Measurements from ENCODE around the gene SORBS1. TPM values are rescaled to one million over a fixed set of nuclear protein-coding genes. Genes with fewer than 3 reads are reported as not detected.

Gene SORBS1
- total RNA-seq, 4 donors from 2014 or later: 92.2 to 308 (median 150) TPM

DNA sequence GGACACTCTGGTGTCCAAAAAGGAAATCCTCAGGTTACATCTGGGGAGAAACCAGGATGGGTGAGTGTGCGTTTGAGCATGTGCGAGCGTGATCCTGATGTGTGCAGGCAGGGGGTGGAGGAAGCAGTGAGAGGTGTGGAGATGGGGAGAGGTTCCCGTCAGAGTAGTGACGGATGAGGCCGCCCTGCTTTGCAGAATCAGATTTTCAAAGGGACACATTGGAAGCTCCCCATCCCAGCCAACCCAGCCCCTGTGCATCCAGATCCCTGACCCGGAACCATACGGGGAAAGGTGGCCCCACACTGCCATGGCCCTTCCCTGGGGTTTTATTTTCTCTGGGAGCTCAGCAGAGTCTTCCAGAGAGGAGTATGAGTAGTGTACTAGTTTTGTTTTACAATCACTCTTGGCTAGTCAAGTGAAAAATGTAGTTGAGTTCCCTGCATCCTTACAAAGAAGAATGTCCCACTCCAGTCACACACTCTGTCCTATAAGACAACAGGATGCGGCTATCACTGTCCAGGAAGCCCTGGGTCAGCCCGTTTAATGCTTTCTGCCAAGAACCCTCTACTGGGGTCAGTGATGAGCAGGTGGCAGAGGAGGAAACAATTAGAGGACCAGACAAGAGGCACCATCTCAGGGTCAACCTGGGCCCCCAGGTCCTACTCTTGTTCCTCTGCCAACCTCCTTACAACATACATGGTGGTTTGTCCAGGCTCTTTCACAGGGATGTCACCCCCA is 223.6 kb downstream of the SORBS1 start:
- 93% methylated on average over 10 of the region's 10 CpGs; no CpG with 5 or more reads in 1 of the 2 donors for WGBS, 2 donors (ENCODE audit: low coverage in 1 of 2)
- peaks cover 8 to 27% (median 13%) of the 10 kb centered on the region in 4 donors for H3K4me1 ChIP-seq
- H3K4me3 ChIP-seq: no peak overlapping the region
- H3K27me3 ChIP-seq: no peaks in the 10 kb centered on the region
- no peaks in the 10 kb centered on the region for H3K9me3 ChIP-seq
- DNase-seq: no peak
- H3K27ac ChIP-seq: no peak overlapping the region
- no peaks in the 10 kb centered on the region for H3K36me3 ChIP-seq
- intact Hi-C loops (cut with DNase I; ENCODE audit: low total_unique reads) (no loop called here), in situ Hi-C loops (cut with MboI; ENCODE audit: low pct_ligation_motif_present in 1 of 4, low pct_unique_long_range_greater_than_20kb in 1 of 4, low sequenced_read_pairs in 3 of 4) (no loop called here)
- TF ChIP-seq POLR2AphosphoS5 (IDR thresholded peaks at IDR 0.05) (no peak), EP300 (IDR thresholded peaks at IDR 0.05; ENCODE audit: low read depth) (no peak), POLR2A (IDR thresholded peaks at IDR 0.05) (no peak), CTCF (IDR thresholded peaks at IDR 0.05) (no peak)

- in situ Hi-C loops (cut with MboI; ENCODE audit: low pct_ligation_motif_present in 1 of 4, low pct_unique_long_range_greater_than_20kb in 1 of 4, low sequenced_read_pairs in 3 of 4): no loop called here
- no peaks in the 10 kb centered on the region for H3K36me3 ChIP-seq
- H3K4me3 ChIP-seq: no peak overlapping the region
- no peak for DNase-seq
- peak overlapping the region; percentile 73 to 82 (median 77) for H3K27ac ChIP-seq
- H3K9me3 ChIP-seq: no peaks in the 10 kb centered on the region
- TF ChIP-seq POLR2A (IDR thresholded peaks at IDR 0.05) (no peak), CTCF (IDR thresholded peaks at IDR 0.05) (no peak), POLR2AphosphoS5 (IDR thresholded peaks at IDR 0.05) (no peak), EP300 (IDR thresholded peaks at IDR 0.05; ENCODE audit: low read depth) (no peak)
- H3K4me1 ChIP-seq: peaks cover 7 to 19% (median 11%) of the 10 kb centered on the region in 4 donors
- 94 to 95% methylated on average over 3 to 9 of the region's 9 CpGs for WGBS, 2 donors (ENCODE audit: low coverage in 1 of 2)
- H3K27me3 ChIP-seq: no peaks in the 10 kb centered on the region
- intact Hi-C loops (cut with DNase I; ENCODE audit: low total_unique reads): no loop called here
Observed at GRCh38 chr10:95336702-95337101, 224.5 kb downstream of the SORBS1 start.

DNA sequence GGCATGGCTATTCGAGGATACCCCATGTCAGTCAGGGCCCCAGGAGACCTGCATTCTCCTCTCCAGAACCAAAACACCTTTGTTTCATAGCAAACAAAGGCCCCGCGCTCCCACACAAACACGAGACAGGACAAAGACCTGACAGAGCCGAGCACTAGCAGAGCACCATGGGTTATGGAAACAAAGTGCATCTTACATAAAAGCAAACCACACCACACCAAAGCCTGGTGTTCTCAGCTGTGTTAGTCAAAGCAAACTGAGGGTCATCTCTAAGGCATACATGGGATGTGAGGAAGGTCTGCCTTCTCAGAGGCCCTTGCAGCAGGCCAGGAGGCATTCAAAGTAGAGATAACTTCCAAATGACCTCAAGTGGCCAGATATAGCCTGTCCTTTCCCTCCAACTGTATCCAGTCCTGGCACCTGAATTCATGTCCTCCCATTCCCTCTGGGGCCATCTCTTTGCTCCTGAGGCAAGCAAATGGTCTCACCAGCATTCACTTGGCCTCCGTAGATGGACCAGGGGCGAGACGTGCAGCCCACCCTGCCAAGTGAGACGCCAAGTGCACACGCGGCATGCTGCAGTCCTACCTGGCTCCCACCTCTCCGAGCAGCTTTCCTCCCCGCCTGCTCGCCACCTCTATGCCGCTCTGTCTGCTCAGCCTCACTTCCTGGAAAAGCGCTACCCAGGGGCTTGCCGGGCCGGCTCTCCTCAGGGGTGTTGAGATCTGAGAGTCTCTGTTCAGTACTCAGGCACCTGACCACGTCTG is 225.1 kb downstream of the SORBS1 start:
- peaks cover 7 to 15% (median 11%) of the 10 kb centered on the region in 4 donors for H3K4me1 ChIP-seq
- H3K27ac ChIP-seq: peak overlapping the region; percentile 73 to 82 (median 77)
- H3K36me3 ChIP-seq: no peaks in the 10 kb centered on the region
- H3K9me3 ChIP-seq: no peaks in the 10 kb centered on the region
- intact Hi-C loops (cut with DNase I; ENCODE audit: low total_unique reads): no loop called here
- TF ChIP-seq POLR2A (IDR thresholded peaks at IDR 0.05) (no peak), EP300 (IDR thresholded peaks at IDR 0.05; ENCODE audit: low read depth) (no peak), CTCF (IDR thresholded peaks at IDR 0.05) (no peak), POLR2AphosphoS5 (IDR thresholded peaks at IDR 0.05) (no peak)
- 87 to 100% methylated on average over 2 to 19 of the region's 19 CpGs for WGBS, 2 donors (ENCODE audit: low coverage in 1 of 2)
- DNase-seq: no peak
- in situ Hi-C loops (cut with MboI; ENCODE audit: low pct_ligation_motif_present in 1 of 4, low pct_unique_long_range_greater_than_20kb in 1 of 4, low sequenced_read_pairs in 3 of 4): no loop called here
- H3K4me3 ChIP-seq: no peak overlapping the region
- H3K27me3 ChIP-seq: no peaks in the 10 kb centered on the region

GRCh38 chr10:95334805-95335144 is 226.4 kb downstream of the SORBS1 start:
- peaks cover 7 to 15% (median 11%) of the 10 kb centered on the region in 4 donors for H3K4me1 ChIP-seq

More at GRCh38 chr10:95334805-95335144, 226.4 kb downstream of the SORBS1 start:
- intact Hi-C loops (cut with DNase I; ENCODE audit: low total_unique reads): no loop called here
- 63 to 84% methylated on average over 3 of the region's 3 CpGs for WGBS, 2 donors (ENCODE audit: low coverage in 1 of 2)
- in situ Hi-C loops (cut with MboI; ENCODE audit: low pct_ligation_motif_present in 1 of 4, low pct_unique_long_range_greater_than_20kb in 1 of 4, low sequenced_read_pairs in 3 of 4): no loop called here
- TF ChIP-seq POLR2A (IDR thresholded peaks at IDR 0.05) (no peak), EP300 (IDR thresholded peaks at IDR 0.05; ENCODE audit: low read depth) (no peak), POLR2AphosphoS5 (IDR thresholded peaks at IDR 0.05) (no peak), CTCF (IDR thresholded peaks at IDR 0.05) (no peak)
- Histone ChIP-seq H3K27me3 (no peaks in the 10 kb centered on the region), H3K9me3 (no peaks in the 10 kb centered on the region), H3K36me3 (no peaks in the 10 kb centered on the region), H3K4me3 (no peak overlapping the region), H3K27ac (peak overlapping the region; percentile 73 to 82 (median 77))
- DNase-seq: no peak
